RWPE2 (cell line): ENCODE measurements around the gene FBN3.
"Not testable (repeated sequence)": the region's sequence is repeated elsewhere in the genome, so short reads cannot be mapped to it uniquely, and the experiment has no call there.

Experiments
- ATAC-seq: fragments of 200-7000 bp; cut with Tn5 transposase; 3 replicates; pipeline ENCODE4 v1.9.1; 2021; ENCODE audit warnings: low read depth
- DNase-seq: peaks from one replicate; pipeline ENCODE4 v3.0.0-alpha.2; 2020; ENCODE audit warnings: low spot score
- H3K27ac ChIP-seq: fragments of 450-650 bp; 2 replicates; pipeline ENCODE4 v1.5.1; 2017; ENCODE audit warnings: mild to moderate bottlenecking; ENCODE audit not compliant: poor library complexity, severe bottlenecking
- H3K27me3 ChIP-seq: fragments of 250-450 bp; sonication (Bioruptor Pico); 2 replicates; pipeline ENCODE4 v1.5.1; 2021; ENCODE audit warnings: mild to moderate bottlenecking, moderate library complexity; ENCODE audit not compliant: insufficient read depth, poor library complexity, severe bottlenecking
- H3K36me3 ChIP-seq: fragments of 250-450 bp; sonication (Bioruptor Pico); 2 replicates; pipeline ENCODE4 v1.5.1; 2020; ENCODE audit warnings: low read depth, mild to moderate bottlenecking, moderate library complexity
- H3K4me1 ChIP-seq: fragments of 250-450 bp; sonication (Bioruptor Pico); 2 replicates; pipeline ENCODE4 v1.5.1; 2021; ENCODE audit warnings: mild to moderate bottlenecking, moderate library complexity; ENCODE audit not compliant: insufficient read depth, poor library complexity, severe bottlenecking
- H3K4me3 ChIP-seq: fragments of 250-450 bp; sonication (Bioruptor Pico); 2 replicates; pipeline ENCODE4 v1.5.1; 2021; ENCODE audit warnings: mild to moderate bottlenecking, moderate library complexity; ENCODE audit not compliant: severe bottlenecking
- H3K9me3 ChIP-seq: fragments of 250-450 bp; sonication (Bioruptor Pico); 2 replicates; pipeline ENCODE4 v1.5.1; 2021; ENCODE audit warnings: mild to moderate bottlenecking, moderate library complexity; ENCODE audit not compliant: severe bottlenecking
- TF ChIP-seq, protein P1 (sequence below): fragments of 450-650 bp; IDR thresholded peaks from one replicate; pipeline ENCODE4 v1.5.1; 2017; ENCODE audit warnings: mild to moderate bottlenecking, moderate library complexity; ENCODE audit not compliant: poor library complexity, severe bottlenecking

Gene FBN3

GRCh38 chr19:8167985-8168384 is 18.6 kb upstream of the FBN3 start:
- no peak for ATAC-seq
- Histone ChIP-seq H3K36me3 (no peaks in the 10 kb centered on the region), H3K4me1 (peaks cover 5% of the 10 kb centered on the region), H3K4me3 (no peak overlapping the region), H3K27me3 (no peaks in the 10 kb centered on the region), H3K9me3 (no peaks in the 10 kb centered on the region), H3K27ac (no peak overlapping the region)
- TF ChIP-seq, protein P1, sequence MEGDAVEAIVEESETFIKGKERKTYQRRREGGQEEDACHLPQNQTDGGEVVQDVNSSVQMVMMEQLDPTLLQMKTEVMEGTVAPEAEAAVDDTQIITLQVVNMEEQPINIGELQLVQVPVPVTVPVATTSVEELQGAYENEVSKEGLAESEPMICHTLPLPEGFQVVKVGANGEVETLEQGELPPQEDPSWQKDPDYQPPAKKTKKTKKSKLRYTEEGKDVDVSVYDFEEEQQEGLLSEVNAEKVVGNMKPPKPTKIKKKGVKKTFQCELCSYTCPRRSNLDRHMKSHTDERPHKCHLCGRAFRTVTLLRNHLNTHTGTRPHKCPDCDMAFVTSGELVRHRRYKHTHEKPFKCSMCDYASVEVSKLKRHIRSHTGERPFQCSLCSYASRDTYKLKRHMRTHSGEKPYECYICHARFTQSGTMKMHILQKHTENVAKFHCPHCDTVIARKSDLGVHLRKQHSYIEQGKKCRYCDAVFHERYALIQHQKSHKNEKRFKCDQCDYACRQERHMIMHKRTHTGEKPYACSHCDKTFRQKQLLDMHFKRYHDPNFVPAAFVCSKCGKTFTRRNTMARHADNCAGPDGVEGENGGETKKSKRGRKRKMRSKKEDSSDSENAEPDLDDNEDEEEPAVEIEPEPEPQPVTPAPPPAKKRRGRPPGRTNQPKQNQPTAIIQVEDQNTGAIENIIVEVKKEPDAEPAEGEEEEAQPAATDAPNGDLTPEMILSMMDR = no peak
- no peak for DNase-seq

DNA sequence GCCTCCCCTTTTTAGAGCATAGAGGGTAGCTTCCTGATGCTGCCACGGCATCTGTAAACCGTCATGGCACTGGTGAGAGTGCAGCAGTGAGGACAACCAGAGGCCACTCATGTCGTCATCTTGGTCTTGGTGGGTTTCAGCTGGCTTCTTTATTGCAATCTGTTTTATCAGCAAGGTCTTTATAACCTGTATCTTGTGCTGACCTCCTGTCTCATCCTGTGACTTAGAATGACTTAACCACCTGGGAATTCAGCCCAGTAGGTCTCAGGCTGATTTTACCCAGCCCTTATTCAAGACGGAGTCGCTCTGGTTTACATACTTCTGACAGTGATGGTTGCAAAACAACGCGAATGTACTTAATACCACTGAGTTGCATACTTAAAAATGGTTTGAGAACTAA is 14.4 kb upstream of the FBN3 start:
- Histone ChIP-seq H3K36me3 (no peaks in the 10 kb centered on the region), H3K4me1 (peaks cover 5% of the 10 kb centered on the region), H3K27ac (no peak overlapping the region), H3K9me3 (no peaks in the 10 kb centered on the region), H3K4me3 (no peak overlapping the region), H3K27me3 (no peaks in the 10 kb centered on the region)
- TF ChIP-seq, protein P1 = no peak
- DNase-seq (no peak), ATAC-seq (peak; percentile 61)

GRCh38 chr19:8161135-8161646 is 11.8 kb upstream of the FBN3 start:
- H3K36me3 ChIP-seq = no peaks in the 10 kb centered on the region
- peak; percentile 25; the same call in 2 of the 3 replicates for ATAC-seq
- TF ChIP-seq, protein P1 = no peak
- H3K4me3 ChIP-seq = no peak overlapping the region
- H3K27me3 ChIP-seq = no peaks in the 10 kb centered on the region
- H3K27ac ChIP-seq = no peak overlapping the region
- peaks cover 5% of the 10 kb centered on the region for H3K4me1 ChIP-seq
- no peak for DNase-seq
- no peaks in the 10 kb centered on the region for H3K9me3 ChIP-seq

DNA sequence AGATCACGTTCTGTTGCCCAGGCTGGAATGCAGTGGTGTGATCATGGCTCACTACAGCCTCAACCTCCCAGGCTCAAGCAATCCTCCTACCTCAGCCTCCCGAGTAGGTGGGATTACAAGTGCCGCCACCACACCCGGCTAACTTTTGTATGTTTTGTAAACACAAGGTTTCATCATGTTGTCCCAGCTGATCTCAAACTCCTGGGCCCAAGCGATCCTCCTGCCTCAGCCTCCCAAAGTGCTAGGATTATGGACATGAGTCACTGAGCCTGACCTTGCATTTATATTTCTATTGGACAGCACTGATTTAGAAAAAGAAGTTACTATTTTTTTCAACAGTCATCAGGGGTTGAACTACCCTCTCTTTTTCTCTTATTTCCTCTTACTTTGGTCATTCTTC is 9.9 kb upstream of the FBN3 start:
- ATAC-seq, H3K9me3 ChIP-seq, H3K27ac ChIP-seq, H3K4me3 ChIP-seq, H3K27me3 ChIP-seq, H3K36me3 ChIP-seq, DNase-seq: not testable (repeated sequence)
- H3K4me1 ChIP-seq = peaks cover 13% of the 10 kb centered on the region

DNA sequence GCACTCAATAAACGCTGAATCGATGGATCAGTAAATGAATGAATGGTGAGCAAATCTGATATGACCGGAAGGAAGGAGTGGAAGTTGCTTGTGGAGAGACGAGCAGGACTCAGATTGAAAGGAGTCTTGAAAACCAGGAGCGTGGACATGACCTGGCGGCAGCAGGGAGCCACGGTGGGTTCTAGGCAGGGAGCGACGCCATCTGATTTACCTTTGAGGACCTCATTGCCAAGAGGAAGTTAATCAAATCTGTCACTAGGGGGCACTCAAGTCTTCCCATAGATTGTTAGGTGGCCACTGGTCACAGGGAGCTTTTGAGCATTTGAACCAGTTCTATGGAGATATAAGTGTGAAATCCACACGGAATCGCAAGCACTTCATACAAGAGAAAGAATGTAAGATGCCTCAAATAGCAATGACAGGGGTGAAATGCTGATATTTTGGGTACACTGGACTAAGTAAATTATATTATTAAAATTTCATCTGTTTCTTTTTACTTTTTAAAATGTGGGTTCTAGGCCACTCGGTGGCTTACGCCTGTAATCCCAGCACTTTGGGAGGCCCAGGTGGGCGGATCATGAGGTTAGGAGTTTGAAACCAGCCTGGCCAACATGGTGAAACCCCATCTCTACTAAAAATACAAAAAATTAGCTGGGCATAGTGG is 9.2 kb upstream of the FBN3 start:
- peak; percentile 72 for ATAC-seq
- Histone ChIP-seq H3K4me3 (no peak overlapping the region), H3K27me3 (no peaks in the 10 kb centered on the region), H3K36me3 (no peaks in the 10 kb centered on the region), H3K4me1 (peaks cover 11% of the 10 kb centered on the region), H3K9me3 (no peaks in the 10 kb centered on the region), H3K27ac (no peak overlapping the region)
- no peak for DNase-seq
- TF ChIP-seq, protein P1 = peak; percentile 69
